ENCODE data around the gene RUFY1.
A peak's percentile ranks its signal among the peaks of the same experiment; 100 is the strongest.

RUFY1 gene

GRCh38 chr5:179599973-179600372, 49.6 kb downstream of the RUFY1 start:
- H3K4me3 Mint-ChIP-seq, result no peak overlapping the region
- H3K36me3 Mint-ChIP-seq (ENCODE audit: low read depth), result peaks cover 44% of the 10 kb centered on the region
- no peak for DNase-seq
- peak overlapping the region; percentile 54 for H3K27ac Mint-ChIP-seq
- no peaks in the 10 kb centered on the region for H3K4me1 Mint-ChIP-seq
- peaks cover 1% of the 10 kb centered on the region for H3K27me3 Mint-ChIP-seq (ENCODE audit: low read depth, poor library complexity)
- no peaks in the 10 kb centered on the region for H3K9me3 Mint-ChIP-seq
- TF ChIP-seq CTCF (IDR thresholded peaks at IDR 0.05), result no peak

- Mint-ChIP-seq H3K9me3 (no peaks in the 10 kb centered on the region), H3K27me3 (ENCODE audit: low read depth, poor library complexity) (peaks cover 2% of the 10 kb centered on the region), H3K36me3 (ENCODE audit: low read depth) (peaks cover 44% of the 10 kb centered on the region), H3K27ac (peak overlapping the region; percentile 57), H3K4me1 (peaks cover 10% of the 10 kb centered on the region), H3K4me3 (no peak overlapping the region)
- TF ChIP-seq CTCF (IDR thresholded peaks at IDR 0.05), result no peak
- DNase-seq, result no peak
These were observed 51.7 kb downstream of the RUFY1 start for GRCh38 chr5:179601871-179602625.

GRCh38 chr5:179603308-179603707, 53.0 kb downstream of the RUFY1 start:
- no peak for TF ChIP-seq CTCF (IDR thresholded peaks at IDR 0.05)

GRCh38 chr5:179605026-179605833, 54.9 kb downstream of the RUFY1 start:
- no peak for TF ChIP-seq CTCF (IDR thresholded peaks at IDR 0.05)
- Mint-ChIP-seq H3K9me3 (no peaks in the 10 kb centered on the region), H3K4me3 (no peak overlapping the region), H3K27ac (peak overlapping the region; percentile 77), H3K27me3 (ENCODE audit: low read depth, poor library complexity) (peaks cover 2% of the 10 kb centered on the region), H3K36me3 (ENCODE audit: low read depth) (peaks cover 45% of the 10 kb centered on the region), H3K4me1 (peaks cover 22% of the 10 kb centered on the region)
- no peak for DNase-seq

More at GRCh38 chr5:179603308-179603707, 53.0 kb downstream of the RUFY1 start:
- no peak overlapping the region for H3K4me3 Mint-ChIP-seq
- H3K27ac Mint-ChIP-seq, result no peak overlapping the region
- H3K36me3 Mint-ChIP-seq (ENCODE audit: low read depth), result peaks cover 43% of the 10 kb centered on the region
- DNase-seq, result no peak
- no peaks in the 10 kb centered on the region for H3K9me3 Mint-ChIP-seq
- peaks cover 2% of the 10 kb centered on the region for H3K27me3 Mint-ChIP-seq (ENCODE audit: low read depth, poor library complexity)
- peaks cover 12% of the 10 kb centered on the region for H3K4me1 Mint-ChIP-seq

- Mint-ChIP-seq H3K27ac (peak overlapping the region; percentile 97), H3K4me3 (no peak overlapping the region), H3K36me3 (ENCODE audit: low read depth) (peaks cover 49% of the 10 kb centered on the region)
These were observed 55.9 kb downstream of the RUFY1 start for GRCh38 chr5:179606071-179606909.

More at GRCh38 chr5:179606071-179606909, 55.9 kb downstream of the RUFY1 start:
- TF ChIP-seq CTCF (IDR thresholded peaks at IDR 0.05), result no peak
- Mint-ChIP-seq H3K9me3 (no peaks in the 10 kb centered on the region), H3K4me1 (peaks cover 32% of the 10 kb centered on the region), H3K27me3 (ENCODE audit: low read depth, poor library complexity) (peaks cover 2% of the 10 kb centered on the region)
- DNase-seq, result no peak

All from nephron progenitor cell (in vitro differentiated cells).